ENCODE measurements around the gene BMP8B.

DNA sequence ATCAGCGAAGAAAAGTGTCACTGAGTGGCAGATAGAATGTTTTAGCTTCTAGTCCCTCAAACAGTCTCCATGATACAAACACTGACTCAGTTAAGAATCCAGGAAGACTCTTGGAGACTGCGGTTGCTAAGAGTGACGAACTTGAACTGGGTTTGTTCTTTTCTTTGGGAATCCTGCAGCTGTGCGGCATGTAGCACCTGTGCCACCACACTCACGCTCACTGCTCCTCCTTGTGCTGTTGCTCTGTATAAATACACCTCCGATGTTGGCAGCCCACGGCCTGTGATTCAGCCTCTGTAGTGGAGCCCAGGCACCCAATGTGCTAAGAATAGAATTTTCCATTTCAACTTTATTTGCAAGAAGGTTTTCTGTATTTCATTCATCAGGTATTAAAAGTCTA lies 55.5 kb downstream of the BMP8B start:
- TF ChIP-seq, protein P1, sequence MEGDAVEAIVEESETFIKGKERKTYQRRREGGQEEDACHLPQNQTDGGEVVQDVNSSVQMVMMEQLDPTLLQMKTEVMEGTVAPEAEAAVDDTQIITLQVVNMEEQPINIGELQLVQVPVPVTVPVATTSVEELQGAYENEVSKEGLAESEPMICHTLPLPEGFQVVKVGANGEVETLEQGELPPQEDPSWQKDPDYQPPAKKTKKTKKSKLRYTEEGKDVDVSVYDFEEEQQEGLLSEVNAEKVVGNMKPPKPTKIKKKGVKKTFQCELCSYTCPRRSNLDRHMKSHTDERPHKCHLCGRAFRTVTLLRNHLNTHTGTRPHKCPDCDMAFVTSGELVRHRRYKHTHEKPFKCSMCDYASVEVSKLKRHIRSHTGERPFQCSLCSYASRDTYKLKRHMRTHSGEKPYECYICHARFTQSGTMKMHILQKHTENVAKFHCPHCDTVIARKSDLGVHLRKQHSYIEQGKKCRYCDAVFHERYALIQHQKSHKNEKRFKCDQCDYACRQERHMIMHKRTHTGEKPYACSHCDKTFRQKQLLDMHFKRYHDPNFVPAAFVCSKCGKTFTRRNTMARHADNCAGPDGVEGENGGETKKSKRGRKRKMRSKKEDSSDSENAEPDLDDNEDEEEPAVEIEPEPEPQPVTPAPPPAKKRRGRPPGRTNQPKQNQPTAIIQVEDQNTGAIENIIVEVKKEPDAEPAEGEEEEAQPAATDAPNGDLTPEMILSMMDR (IDR thresholded peaks at IDR 0.05; ENCODE audit: low read depth, low read length): no peak
- TF ChIP-seq POLR2A (IDR thresholded peaks at IDR 0.05; ENCODE audit: extremely low read depth, insufficient read length): no peak
- TF ChIP-seq, protein P2, sequence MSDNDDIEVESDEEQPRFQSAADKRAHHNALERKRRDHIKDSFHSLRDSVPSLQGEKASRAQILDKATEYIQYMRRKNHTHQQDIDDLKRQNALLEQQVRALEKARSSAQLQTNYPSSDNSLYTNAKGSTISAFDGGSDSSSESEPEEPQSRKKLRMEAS (IDR thresholded peaks at IDR 0.05; ENCODE audit: low read depth, low read length): no peak
